ENCODE results near the gene TNFSF9.

The TNFSF9 gene

DNA sequence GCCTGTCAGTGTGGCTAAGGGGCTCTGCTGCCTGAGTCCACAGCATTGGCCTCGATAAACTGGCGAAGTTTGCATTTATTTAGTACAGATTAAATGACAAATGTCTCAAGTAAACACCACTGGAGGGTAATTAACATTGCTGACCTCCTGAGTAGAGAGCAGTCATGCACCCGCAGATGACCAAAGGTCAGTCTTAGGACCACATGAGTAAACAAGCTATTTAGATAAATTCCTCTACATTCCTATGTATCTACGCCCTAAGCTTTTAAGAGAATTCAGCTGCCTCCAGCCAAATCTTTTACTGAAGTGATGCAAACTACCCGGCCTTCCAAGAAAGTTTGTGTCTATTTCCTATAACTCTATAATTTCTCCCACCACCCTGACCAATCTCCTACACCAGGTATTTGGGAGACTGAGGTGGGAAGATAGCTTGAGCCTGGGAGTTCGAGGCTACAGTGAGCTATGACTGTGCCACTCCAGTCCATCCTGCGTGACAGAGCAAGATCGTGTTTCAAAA, 37.2 kb downstream of the TNFSF9 start:
- Histone ChIP-seq H3K4me3 (ENCODE audit: low read length) (no peak overlapping the region), H3K9ac (ENCODE audit: low read depth, low read length) (no peak overlapping the region), H3K27me3 (ENCODE audit: insufficient read depth, low read length) (no peaks in the 10 kb centered on the region), H3K36me3 (ENCODE audit: insufficient read depth, low read length) (no peaks in the 10 kb centered on the region), H3K4me1 (ENCODE audit: insufficient read depth, low read length) (no peaks in the 10 kb centered on the region), H3K27ac (ENCODE audit: low read depth, low read length) (no peak overlapping the region), H3K9me3 (ENCODE audit: insufficient read depth, low read depth, low read length) (peaks cover 28% of the 10 kb centered on the region)
- 72% methylated on average over 8 of the region's 8 CpGs for WGBS

GRCh38 chr19:6568816-6569215, 38.0 kb downstream of the TNFSF9 start:
- Histone ChIP-seq H3K4me1 (ENCODE audit: insufficient read depth, low read length) (no peaks in the 10 kb centered on the region), H3K9me3 (ENCODE audit: insufficient read depth, low read depth, low read length) (peaks cover 28% of the 10 kb centered on the region), H3K27me3 (ENCODE audit: insufficient read depth, low read length) (no peaks in the 10 kb centered on the region), H3K27ac (ENCODE audit: low read depth, low read length) (no peak overlapping the region), H3K36me3 (ENCODE audit: insufficient read depth, low read length) (no peaks in the 10 kb centered on the region), H3K9ac (ENCODE audit: low read depth, low read length) (no peak overlapping the region), H3K4me3 (ENCODE audit: low read length) (no peak overlapping the region)
- 68% methylated on average over 3 of the region's 3 CpGs for WGBS

DNA sequence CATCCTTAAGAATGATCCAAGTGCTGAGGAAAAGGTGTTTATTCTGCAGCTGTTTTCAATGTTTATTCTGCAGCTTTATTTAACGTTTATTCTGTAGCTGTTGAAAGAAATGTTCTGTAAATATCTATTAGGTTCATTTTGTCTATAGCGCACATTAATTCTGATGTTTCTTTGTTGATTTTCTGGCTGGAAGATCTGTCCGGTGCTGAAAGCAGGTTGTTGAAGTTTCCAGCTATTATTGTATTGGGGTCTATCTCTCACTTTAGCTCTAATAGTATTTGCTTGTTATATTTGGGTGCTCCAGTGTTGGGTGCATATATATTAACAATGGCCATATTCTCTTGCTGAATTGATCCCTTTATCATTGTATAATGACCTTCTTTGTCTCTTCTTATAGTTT, 39.9 kb downstream of the TNFSF9 start:
- Histone ChIP-seq H3K27ac (ENCODE audit: low read depth, low read length) (no peak overlapping the region), H3K4me3 (ENCODE audit: low read length) (no peak overlapping the region), H3K4me1 (ENCODE audit: insufficient read depth, low read length) (no peaks in the 10 kb centered on the region), H3K9ac (ENCODE audit: low read depth, low read length) (no peak overlapping the region), H3K27me3 (ENCODE audit: insufficient read depth, low read length) (no peaks in the 10 kb centered on the region), H3K9me3 (ENCODE audit: insufficient read depth, low read depth, low read length) (peaks cover 23% of the 10 kb centered on the region), H3K36me3 (ENCODE audit: insufficient read depth, low read length) (no peaks in the 10 kb centered on the region)
- 94% methylated on average over 3 of the region's 3 CpGs for WGBS

DNA sequence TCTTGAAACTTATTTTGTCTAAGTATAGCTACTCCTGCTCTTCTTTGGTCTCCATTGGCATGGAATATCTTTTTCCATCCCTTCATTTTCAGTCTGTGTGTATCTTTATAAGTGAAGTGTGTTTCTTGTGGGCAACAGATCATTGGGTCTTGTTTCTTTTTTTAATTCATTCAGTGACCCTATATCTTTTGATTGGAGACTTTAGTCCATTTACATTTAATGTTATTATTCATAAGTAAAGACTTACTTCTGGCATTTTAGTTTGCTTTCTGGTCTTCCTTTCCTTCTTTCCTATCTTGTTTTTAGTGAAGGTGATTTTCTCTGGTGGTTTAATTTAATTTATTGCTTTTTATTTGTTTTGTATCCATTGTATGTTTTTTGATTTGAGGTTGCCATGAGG, 40.3 kb downstream of the TNFSF9 start:
- H3K4me3 ChIP-seq (ENCODE audit: low read length), result no peak overlapping the region
- H3K27ac ChIP-seq (ENCODE audit: low read depth, low read length), result no peak overlapping the region
- no peak overlapping the region for H3K9ac ChIP-seq (ENCODE audit: low read depth, low read length)
- H3K9me3 ChIP-seq (ENCODE audit: insufficient read depth, low read depth, low read length), result peaks cover 23% of the 10 kb centered on the region
- H3K4me1 ChIP-seq (ENCODE audit: insufficient read depth, low read length), result no peaks in the 10 kb centered on the region
- no peaks in the 10 kb centered on the region for H3K36me3 ChIP-seq (ENCODE audit: insufficient read depth, low read length)
- H3K27me3 ChIP-seq (ENCODE audit: insufficient read depth, low read length), result no peaks in the 10 kb centered on the region

DNA sequence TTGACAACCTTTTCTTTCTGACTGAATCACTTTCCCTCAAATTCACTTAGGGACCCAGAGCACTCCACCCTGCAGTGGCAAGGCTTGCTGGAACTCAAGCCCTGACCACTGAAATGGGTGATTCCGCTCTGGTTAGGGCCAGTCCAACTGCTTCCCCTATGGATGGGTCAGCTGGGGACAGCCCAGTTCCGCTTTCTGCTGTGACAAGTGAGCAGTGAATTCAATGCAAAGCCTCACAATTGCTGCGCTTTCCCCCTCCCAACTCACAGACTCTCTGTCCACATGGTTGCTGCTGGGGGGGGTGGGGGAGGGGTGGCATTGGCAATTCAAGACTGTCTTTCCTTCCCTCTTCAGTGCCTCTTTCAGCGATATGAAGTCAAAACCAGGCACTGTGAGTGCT, 41.4 kb downstream of the TNFSF9 start:
- peaks cover 20% of the 10 kb centered on the region for H3K9me3 ChIP-seq (ENCODE audit: insufficient read depth, low read depth, low read length)
- H3K4me3 ChIP-seq (ENCODE audit: low read length), result no peak overlapping the region
- H3K4me1 ChIP-seq (ENCODE audit: insufficient read depth, low read length), result no peaks in the 10 kb centered on the region
- H3K27ac ChIP-seq (ENCODE audit: low read depth, low read length), result no peak overlapping the region
- H3K9ac ChIP-seq (ENCODE audit: low read depth, low read length), result no peak overlapping the region
- 84% methylated on average over 3 of the region's 4 CpGs for WGBS
- no peaks in the 10 kb centered on the region for H3K27me3 ChIP-seq (ENCODE audit: insufficient read depth, low read length)
- H3K36me3 ChIP-seq (ENCODE audit: insufficient read depth, low read length), result no peaks in the 10 kb centered on the region

DNA sequence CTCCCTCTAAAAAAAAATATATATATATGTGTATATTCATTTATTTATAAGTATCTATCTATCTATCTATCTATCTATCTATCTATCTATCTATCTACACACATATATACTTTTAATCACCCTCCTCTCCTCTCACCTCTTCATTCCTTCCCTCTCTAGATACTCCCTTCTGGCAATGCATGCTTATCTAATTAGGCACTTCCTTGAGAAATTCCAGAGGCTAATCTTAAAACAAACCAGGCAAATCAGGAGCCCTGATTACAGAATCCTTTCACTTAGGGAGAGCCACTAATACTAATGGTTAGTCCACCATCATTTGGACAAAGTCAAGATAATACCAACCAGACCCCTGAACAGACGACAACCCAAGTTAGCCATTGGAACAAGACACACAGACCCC, 42.5 kb downstream of the TNFSF9 start:
- Histone ChIP-seq H3K27me3 (ENCODE audit: insufficient read depth, low read length) (no peaks in the 10 kb centered on the region), H3K4me1 (ENCODE audit: insufficient read depth, low read length) (no peaks in the 10 kb centered on the region), H3K36me3 (ENCODE audit: insufficient read depth, low read length) (no peaks in the 10 kb centered on the region), H3K9ac (ENCODE audit: low read depth, low read length) (no peak overlapping the region), H3K9me3 (ENCODE audit: insufficient read depth, low read depth, low read length) (peaks cover 25% of the 10 kb centered on the region), H3K4me3 (ENCODE audit: low read length) (no peak overlapping the region), H3K27ac (ENCODE audit: low read depth, low read length) (no peak overlapping the region)
- 93% methylated on average over 1 of the region's 1 CpG for WGBS

DNA sequence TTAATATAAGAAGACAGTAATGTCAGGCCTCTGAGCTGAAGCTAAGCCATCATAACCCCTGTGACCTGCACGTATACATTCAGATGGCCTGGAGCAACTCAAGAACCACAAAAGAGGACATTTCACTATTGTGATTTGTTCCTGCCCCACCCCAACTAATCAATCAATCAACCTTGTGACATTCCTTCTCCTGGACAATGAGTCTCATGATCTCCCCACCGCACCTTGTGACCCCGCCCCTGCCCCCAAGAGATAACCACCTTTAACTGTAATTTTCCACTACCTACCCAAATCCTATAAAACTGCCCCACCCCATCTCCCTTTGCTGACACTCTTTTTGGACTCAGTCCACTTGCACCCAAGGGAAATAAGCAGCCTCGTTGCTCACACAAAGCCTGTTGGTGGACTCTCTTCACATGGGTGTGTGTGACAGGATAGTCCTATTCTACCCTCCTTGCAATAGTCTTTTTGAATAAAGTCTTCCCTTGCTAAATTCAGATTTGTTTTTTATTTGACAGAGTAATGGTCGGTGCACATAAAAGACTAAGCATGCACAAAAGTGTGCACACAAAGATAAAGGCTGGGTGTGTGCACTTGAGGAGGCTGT, 46.1 kb downstream of the TNFSF9 start:
- Histone ChIP-seq H3K4me1 (ENCODE audit: insufficient read depth, low read length) (no peaks in the 10 kb centered on the region), H3K27ac (ENCODE audit: low read depth, low read length) (no peak overlapping the region), H3K9ac (ENCODE audit: low read depth, low read length) (no peak overlapping the region), H3K36me3 (ENCODE audit: insufficient read depth, low read length) (no peaks in the 10 kb centered on the region), H3K27me3 (ENCODE audit: insufficient read depth, low read length) (no peaks in the 10 kb centered on the region), H3K9me3 (ENCODE audit: insufficient read depth, low read depth, low read length) (peaks cover 24% of the 10 kb centered on the region; the same call in 1 of the 2 replicates), H3K4me3 (ENCODE audit: low read length) (no peak overlapping the region)
- WGBS, result 84% methylated on average over 5 of the region's 5 CpGs

DNA sequence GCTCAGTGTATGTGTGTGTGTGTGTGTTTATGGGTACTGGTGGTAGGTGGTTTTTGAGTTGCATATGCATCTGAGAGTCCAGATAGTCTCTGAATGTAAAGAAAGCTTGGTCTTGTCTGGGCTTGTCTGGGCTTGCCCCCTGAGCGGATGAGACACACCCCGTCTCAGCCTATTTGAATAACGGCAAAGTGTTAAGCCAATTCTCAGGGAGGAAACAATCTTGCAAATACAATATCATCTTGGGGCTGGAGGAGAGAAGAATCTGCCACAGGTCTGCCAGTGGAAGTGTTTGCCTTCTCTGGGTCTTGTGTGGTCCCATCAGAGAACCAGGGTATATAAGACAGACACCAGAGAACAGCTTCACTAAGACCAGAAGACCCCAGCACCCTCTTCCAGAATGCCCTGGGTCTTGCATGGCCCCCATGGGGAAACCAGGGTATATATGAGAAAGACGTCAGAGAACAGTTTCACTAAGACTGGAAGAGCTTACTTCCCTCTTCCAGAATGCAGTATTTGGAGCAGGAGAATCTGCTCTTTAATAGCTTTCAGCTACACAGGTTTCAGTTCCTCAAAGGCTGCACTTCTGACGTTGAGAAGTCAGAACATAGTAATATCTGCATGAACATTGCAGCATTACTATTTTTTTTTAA, 46.8 kb downstream of the TNFSF9 start:
- Histone ChIP-seq H3K9ac (ENCODE audit: low read depth, low read length) (no peak overlapping the region), H3K9me3 (ENCODE audit: insufficient read depth, low read depth, low read length) (peaks cover 22% of the 10 kb centered on the region; the same call in 1 of the 2 replicates), H3K4me1 (ENCODE audit: insufficient read depth, low read length) (no peaks in the 10 kb centered on the region), H3K27ac (ENCODE audit: low read depth, low read length) (no peak overlapping the region; the same call in 1 of the 2 replicates), H3K27me3 (ENCODE audit: insufficient read depth, low read length) (no peaks in the 10 kb centered on the region), H3K36me3 (ENCODE audit: insufficient read depth, low read length) (no peaks in the 10 kb centered on the region), H3K4me3 (ENCODE audit: low read length) (no peak overlapping the region)
- WGBS, result 86% methylated on average over 5 of the region's 5 CpGs

- Histone ChIP-seq H3K9ac (ENCODE audit: low read depth, low read length) (no peak overlapping the region), H3K9me3 (ENCODE audit: insufficient read depth, low read depth, low read length) (peaks cover 21% of the 10 kb centered on the region; the same call in 1 of the 2 replicates), H3K27me3 (ENCODE audit: insufficient read depth, low read length) (peaks cover under 1% of the 10 kb centered on the region; the same call in 1 of the 2 replicates), H3K36me3 (ENCODE audit: insufficient read depth, low read length) (no peaks in the 10 kb centered on the region), H3K27ac (ENCODE audit: low read depth, low read length) (no peak overlapping the region), H3K4me1 (ENCODE audit: insufficient read depth, low read length) (no peaks in the 10 kb centered on the region), H3K4me3 (ENCODE audit: low read length) (no peak overlapping the region)
- WGBS, result 84% methylated on average over 7 of the region's 7 CpGs
These were observed 48.8 kb downstream of the TNFSF9 start for GRCh38 chr19:6579450-6580178.

DNA sequence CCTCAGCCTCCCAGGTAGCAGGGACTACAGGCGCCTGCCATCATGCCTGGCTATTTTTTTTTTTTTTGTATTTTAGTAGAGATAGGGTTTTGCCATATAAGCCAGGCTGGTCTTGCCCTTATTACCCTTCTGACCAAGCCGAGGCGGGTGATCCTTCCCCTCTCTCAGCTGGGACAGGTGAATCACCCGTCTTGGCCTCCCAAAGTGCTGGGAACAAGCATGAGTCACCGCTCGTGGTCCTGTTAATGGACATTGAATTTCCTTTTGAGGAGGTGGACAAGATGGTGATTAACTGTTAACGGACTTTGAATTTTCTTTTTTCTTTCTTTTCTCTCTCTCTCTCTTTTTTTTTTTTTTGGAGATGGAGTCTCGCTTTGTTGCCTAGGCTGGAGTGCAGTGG, 49.5 kb downstream of the TNFSF9 start:
- WGBS, result 70% methylated on average over 7 of the region's 8 CpGs
- H3K27me3 ChIP-seq (ENCODE audit: insufficient read depth, low read length), result peaks cover 8% of the 10 kb centered on the region
- H3K9me3 ChIP-seq (ENCODE audit: insufficient read depth, low read depth, low read length), result peaks cover 21% of the 10 kb centered on the region; the same call in 1 of the 2 replicates
- no peak overlapping the region for H3K9ac ChIP-seq (ENCODE audit: low read depth, low read length)
- no peaks in the 10 kb centered on the region for H3K36me3 ChIP-seq (ENCODE audit: insufficient read depth, low read length)
- H3K4me1 ChIP-seq (ENCODE audit: insufficient read depth, low read length), result no peaks in the 10 kb centered on the region
- no peak overlapping the region for H3K4me3 ChIP-seq (ENCODE audit: low read length)
- H3K27ac ChIP-seq (ENCODE audit: low read depth, low read length), result no peak overlapping the region

All from HUES64 (cell line).